ENCODE results near the gene ARHGAP28.

- TF ChIP-seq POLR2A (IDR thresholded peaks at IDR 0.05) (no peak), CTCF (IDR thresholded peaks at IDR 0.05) (no peak), POLR2AphosphoS5 (IDR thresholded peaks at IDR 0.05) (no peak)
These were observed 210.5 kb downstream of the ARHGAP28 start for GRCh38 chr18:6939972-6940371.

Data from prostate gland (tissue), 2 donors.